Adrenal gland (tissue), 12 donors: Measurements from ENCODE around the gene MDN1. TPM values are rescaled to one million over a fixed set of nuclear protein-coding genes. Genes with fewer than 3 reads are reported as not detected.

ENCODE experiments used
- DNase-seq, 7 donors: peaks; one replicate each; pipeline ENCODE4 v3.0.0-alpha.2; 2019 to 2020
- H3K27ac ChIP-seq, 5 donors: fragments of 200-600 bp; sonication (generic) in 4 of 5; 1 replicate in 3 of 5; 2 replicates in 2 of 5; pipeline versions ENCODE4 v1.5.1 to v1.8.0; 2016 to 2020; ENCODE audit warnings: mild to moderate bottlenecking in 1 of 5
- H3K27me3 ChIP-seq: fragments of 200-600 bp; 2 replicates; pipeline ENCODE4 v1.8.0; 2021
- H3K36me3 ChIP-seq, 2 donors: fragments of 200-600 bp; replicated peaks in 1 of 2; 1 replicate in 1 of 2; 2 replicates in 1 of 2; pipeline versions ENCODE4 v1.5.1 to v1.8.0; 2018 to 2022
- H3K4me1 ChIP-seq, 2 donors: fragments of 200-600 bp; replicated peaks in 1 of 2; 1 replicate in 1 of 2; 2 replicates in 1 of 2; pipeline versions ENCODE4 v1.5.1 to v1.8.0; 2018 to 2021
- H3K4me3 ChIP-seq, 4 donors: fragments of 200-600 bp; sonication (generic) in 3 of 4; one replicate each; pipeline ENCODE4 v1.5.1; 2016 to 2018
- H3K9me3 ChIP-seq, 3 donors: fragments of 200-600 bp; sonication (generic) in 1 of 3; replicated peaks in 1 of 3; 1 replicate in 2 of 3; 2 replicates in 1 of 3; pipeline versions ENCODE4 v1.5.1 to v1.8.0; 2016 to 2021
- POLR2A ChIP-seq, 2 donors: fragments of 450-650 bp; IDR thresholded peaks; one replicate each; pipeline ENCODE4 v1.6.1; 2017; ENCODE audit warnings: antibody characterized with exemption in 2 of 2, mild to moderate bottlenecking in 2 of 2, moderate library complexity in 1 of 2
- WGBS, 4 donors: extraction: QIAGEN DNeasy Blood & Tissue Kit in 2 of 4; methylation state at CpG; one replicate each; pipeline versions ENCODE4 v1.1.5 to v1.1.7; 2013 to 2017; 5-methylcytosine and 5-hydroxymethylcytosine counted together
- intact Hi-C, 2 donors: fragments of 100-400 bp; cut with DNase I; formaldehyde crosslinking; loops; one replicate each; pipeline versions ENCODE4 v1.14.1 to v1.15.0; 2022 to 2023
- polyA plus RNA-seq, 3 donors: library from polyadenylated mRNA; stranded (reverse); fragments of 200-250 nt in 2 of 3; fragments of 350-450 nt in 1 of 3; fragmentation: Illumina TruSeq in 1 of 3; extraction: RNeasy Lipid Tissue Mini Kit (QIAGEN cat#74804) in 1 of 3; gene quantifications; one replicate each; pipeline ENCODE4 v1.2.3, GENCODE V29; 2013 to 2014
- total RNA-seq, 9 donors: library from RNA; depleted of rRNA in 4 of 9; stranded (reverse); fragments of >200 nt in 4 of 9; fragments of 120-200 nt in 1 of 9; fragmentation: NEBNext Ultra II Directional in 1 of 9; extraction: Animal tissue kit (Norgen Biotek cat#: 25700) in 1 of 9; gene quantifications; one replicate each; pipeline versions ENCODE4 v1.1.0 to v1.2.4, GENCODE V29; 2013 to 2023
- TF ChIP-seq, protein P1 (sequence below), 6 experiments: fragments of 450-650 bp in 4 of 6; fragments of 200-600 bp in 2 of 6; sonication (generic) in 1 of 6; IDR thresholded peaks; 1 replicate in 5 of 6; 2 replicates in 1 of 6; pipeline versions ENCODE4 v1.5.1 to v1.8.0; 2016 to 2021; ENCODE audit warnings: antibody characterized with exemption in 6 of 6, mild to moderate bottlenecking in 2 of 6, moderate library complexity in 1 of 6
- donor health status: healthy with polysubstance abuse.
- donor health status: Bipolar disorder and iron deficiency.
- donor health status: DM: yes; HTN: yes; CAD: no.
- donor health status: DM: no; HTN: no; CAD: no.
- donor health status: DM: no; HTN: no; CAD: no.
- donor health status: DM: yes; HTN: yes; CAD: no.

The MDN1 gene
- total and polyA plus RNA-seq, 12 donors = 15.0 to 74.1 (median 28.4) TPM

DNA sequence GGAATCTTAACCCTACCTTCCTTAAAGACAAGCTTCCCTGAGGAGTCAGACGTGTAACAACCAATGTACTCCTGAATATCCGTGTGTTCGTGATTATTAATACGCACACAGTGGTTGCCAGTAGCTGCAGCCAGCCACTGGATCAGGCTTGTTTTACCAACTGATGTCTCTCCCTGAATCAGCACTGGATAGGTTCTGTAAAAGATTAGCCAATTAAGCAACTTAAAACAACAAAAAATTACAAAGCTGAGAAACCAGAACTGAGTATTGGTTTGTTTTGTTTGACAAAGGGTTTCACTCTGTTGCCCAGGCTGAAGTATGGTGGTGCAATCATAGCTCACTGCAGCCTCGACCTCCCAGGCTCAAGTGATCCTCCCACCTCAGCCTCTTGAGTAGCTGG lies 69.3 kb downstream of the MDN1 start:
- H3K36me3 ChIP-seq = peaks cover 0 to 68% of the 10 kb centered on the region in 2 donors
- 87 to 96% (median 94%) methylated on average over 5 of the region's 5 CpGs for WGBS, 4 donors
- intact Hi-C loops = no loop called here

DNA sequence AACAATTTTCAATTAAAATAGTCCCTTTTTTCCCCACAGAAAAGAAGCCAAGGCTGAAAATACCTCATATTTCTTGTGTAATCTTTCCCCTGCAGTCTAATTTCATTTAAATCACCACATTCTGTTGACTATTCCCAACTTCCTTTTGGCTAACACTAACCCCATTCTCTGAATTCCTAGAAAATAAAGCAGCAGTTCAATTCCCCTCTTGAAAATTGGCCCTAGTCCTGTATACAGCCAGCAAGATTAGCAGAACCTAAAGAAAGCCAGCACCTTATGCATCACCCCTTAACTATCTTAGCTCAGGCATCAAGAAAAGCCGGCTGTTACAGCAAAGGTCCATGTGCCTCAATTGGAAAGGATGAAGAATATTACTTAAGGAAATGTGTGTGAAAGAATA lies 69.7 kb downstream of the MDN1 start:
- no peak for DNase-seq
- TF ChIP-seq POLR2A (IDR thresholded peaks at IDR 0.05) = no peak
- TF ChIP-seq, protein P1, sequence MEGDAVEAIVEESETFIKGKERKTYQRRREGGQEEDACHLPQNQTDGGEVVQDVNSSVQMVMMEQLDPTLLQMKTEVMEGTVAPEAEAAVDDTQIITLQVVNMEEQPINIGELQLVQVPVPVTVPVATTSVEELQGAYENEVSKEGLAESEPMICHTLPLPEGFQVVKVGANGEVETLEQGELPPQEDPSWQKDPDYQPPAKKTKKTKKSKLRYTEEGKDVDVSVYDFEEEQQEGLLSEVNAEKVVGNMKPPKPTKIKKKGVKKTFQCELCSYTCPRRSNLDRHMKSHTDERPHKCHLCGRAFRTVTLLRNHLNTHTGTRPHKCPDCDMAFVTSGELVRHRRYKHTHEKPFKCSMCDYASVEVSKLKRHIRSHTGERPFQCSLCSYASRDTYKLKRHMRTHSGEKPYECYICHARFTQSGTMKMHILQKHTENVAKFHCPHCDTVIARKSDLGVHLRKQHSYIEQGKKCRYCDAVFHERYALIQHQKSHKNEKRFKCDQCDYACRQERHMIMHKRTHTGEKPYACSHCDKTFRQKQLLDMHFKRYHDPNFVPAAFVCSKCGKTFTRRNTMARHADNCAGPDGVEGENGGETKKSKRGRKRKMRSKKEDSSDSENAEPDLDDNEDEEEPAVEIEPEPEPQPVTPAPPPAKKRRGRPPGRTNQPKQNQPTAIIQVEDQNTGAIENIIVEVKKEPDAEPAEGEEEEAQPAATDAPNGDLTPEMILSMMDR (IDR thresholded peaks at IDR 0.05) = no peak
- Histone ChIP-seq H3K9me3 (no peaks in the 10 kb centered on the region), H3K27ac (no peak overlapping the region), H3K4me1 (no peaks in the 10 kb centered on the region), H3K36me3 (peaks cover 0 to 68% of the 10 kb centered on the region in 2 donors), H3K4me3 (no peak overlapping the region), H3K27me3 (no peaks in the 10 kb centered on the region)
- intact Hi-C loops = no loop called here
- WGBS, 4 donors = 90 to 100% (median 98%) methylated on average over 1 of the region's 1 CpG

More for the DNA sequence above, 69.3 kb downstream of the MDN1 start:
- H3K9me3 ChIP-seq = no peaks in the 10 kb centered on the region
- no peaks in the 10 kb centered on the region for H3K4me1 ChIP-seq
- H3K27ac ChIP-seq = no peak overlapping the region
- no peak overlapping the region for H3K4me3 ChIP-seq
- TF ChIP-seq, protein P1 (IDR thresholded peaks at IDR 0.05) = no peak
- no peak for TF ChIP-seq POLR2A (IDR thresholded peaks at IDR 0.05)
- H3K27me3 ChIP-seq = no peaks in the 10 kb centered on the region
- no peak for DNase-seq

DNA sequence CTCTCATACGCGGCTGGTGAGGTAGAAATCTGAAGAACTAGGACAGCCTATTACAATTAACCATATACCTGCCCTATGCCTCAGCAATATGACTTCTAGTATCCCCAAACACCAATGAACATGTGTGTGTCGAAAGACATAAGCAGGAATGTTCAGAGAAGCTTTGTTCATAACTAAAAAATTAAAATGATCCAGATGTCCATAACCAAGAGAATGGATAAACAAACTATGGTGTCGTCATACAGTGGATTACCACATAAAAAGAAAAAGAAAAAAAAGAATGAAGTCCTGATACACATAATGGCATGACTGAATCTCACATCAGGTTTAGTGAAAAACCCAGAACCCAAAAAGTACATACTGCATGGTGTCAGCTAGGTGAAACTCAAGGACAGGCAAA lies 73.9 kb downstream of the MDN1 start:
- TF ChIP-seq, protein P1 (IDR thresholded peaks at IDR 0.05) = no peak
- TF ChIP-seq POLR2A (IDR thresholded peaks at IDR 0.05) = no peak
- Histone ChIP-seq H3K36me3 (peaks cover 0 to 52% of the 10 kb centered on the region in 2 donors), H3K4me1 (no peaks in the 10 kb centered on the region), H3K9me3 (no peaks in the 10 kb centered on the region), H3K27me3 (no peaks in the 10 kb centered on the region), H3K27ac (no peak overlapping the region), H3K4me3 (no peak overlapping the region)
- DNase-seq = no peak
- 88 to 96% (median 92%) methylated on average over 4 of the region's 4 CpGs for WGBS, 4 donors
- intact Hi-C loops = no loop called here

DNA sequence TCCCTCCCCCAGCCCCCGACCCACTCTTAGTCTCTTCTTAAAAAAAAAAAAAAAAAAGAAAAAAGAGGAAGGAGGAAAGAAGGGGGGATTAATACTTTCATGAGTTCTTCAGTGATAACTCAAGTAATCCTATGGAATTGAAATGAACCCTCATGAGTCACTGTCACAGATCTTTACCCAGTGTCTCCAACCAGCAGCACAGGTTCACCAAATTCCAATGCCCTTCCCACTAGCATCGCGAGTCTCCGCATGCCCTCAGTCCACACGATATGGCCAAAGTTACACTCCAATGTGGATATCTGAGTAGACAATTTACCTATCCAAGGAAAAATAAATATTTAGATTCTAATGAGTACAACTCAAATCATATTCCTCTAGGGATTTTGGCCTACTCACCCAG lies 74.5 kb downstream of the MDN1 start:
- WGBS, 4 donors = 97 to 99% (median 98%) methylated on average over 5 of the region's 5 CpGs
- TF ChIP-seq, protein P1 (IDR thresholded peaks at IDR 0.05) = no peak
- no peak for TF ChIP-seq POLR2A (IDR thresholded peaks at IDR 0.05)
- intact Hi-C loops = no loop called here
- no peaks in the 10 kb centered on the region for H3K4me1 ChIP-seq
- no peaks in the 10 kb centered on the region for H3K27me3 ChIP-seq
- no peak overlapping the region for H3K27ac ChIP-seq
- no peak for DNase-seq
- H3K4me3 ChIP-seq = no peak overlapping the region
- H3K36me3 ChIP-seq = peaks cover 0 to 47% of the 10 kb centered on the region in 2 donors
- no peaks in the 10 kb centered on the region for H3K9me3 ChIP-seq
